Measurements from ENCODE around the gene ZNF423. TPM values are rescaled to one million over a fixed set of nuclear protein-coding genes. Genes with fewer than 3 reads are reported as not detected.
"Not testable (repeated sequence)": the region's sequence is repeated elsewhere in the genome, so short reads cannot be mapped to it uniquely, and the experiment has no call there.

Gene ZNF423
- total RNA-seq, 1 experiment from 2014 or later: 0.97 TPM

DNA sequence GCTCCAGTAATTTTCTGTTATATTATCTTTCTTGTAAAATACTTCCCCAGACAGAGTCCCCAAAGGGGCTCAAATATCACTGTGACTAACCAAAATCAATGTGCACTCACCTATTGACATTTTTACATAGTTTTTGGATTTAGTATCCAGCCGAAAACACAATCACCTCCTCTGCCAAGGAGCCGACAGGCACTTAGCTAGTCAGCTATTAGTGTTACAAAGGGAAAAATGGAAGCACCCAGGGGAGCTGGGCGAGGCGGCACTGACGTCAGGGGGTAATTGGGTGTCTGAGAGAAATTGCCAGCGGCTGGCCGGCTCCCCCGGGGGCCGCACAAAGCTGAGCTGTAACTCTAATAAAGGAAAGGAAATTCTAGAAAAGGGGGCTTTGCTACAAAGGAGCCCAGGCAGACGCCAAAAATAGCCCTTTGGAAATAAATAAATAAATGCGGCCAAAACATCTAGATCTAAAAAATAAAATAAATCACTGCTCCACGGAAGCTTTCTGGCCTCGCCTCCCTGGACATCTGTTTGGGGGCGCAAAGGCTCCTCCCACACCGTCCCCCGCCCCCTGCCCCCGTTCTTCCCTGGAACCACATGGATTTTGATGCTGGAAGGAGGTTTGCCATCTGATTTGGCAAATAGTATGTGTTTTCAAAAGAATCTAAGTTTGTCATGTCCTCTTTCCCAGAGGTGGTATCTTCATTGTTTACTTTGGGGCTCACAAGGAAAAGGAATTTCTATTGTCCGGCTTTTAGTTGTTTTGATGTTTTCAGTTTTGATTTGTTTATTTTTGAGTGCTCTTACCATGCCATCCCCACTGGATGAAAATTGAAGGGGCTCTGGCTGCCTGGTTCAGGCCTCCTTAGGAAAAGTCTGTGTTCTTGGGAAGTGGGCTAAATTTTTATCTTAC is 156.7 kb downstream of the ZNF423 start:
- peak; percentile 38 for DNase-seq (ENCODE audit: low spot score)

DNA sequence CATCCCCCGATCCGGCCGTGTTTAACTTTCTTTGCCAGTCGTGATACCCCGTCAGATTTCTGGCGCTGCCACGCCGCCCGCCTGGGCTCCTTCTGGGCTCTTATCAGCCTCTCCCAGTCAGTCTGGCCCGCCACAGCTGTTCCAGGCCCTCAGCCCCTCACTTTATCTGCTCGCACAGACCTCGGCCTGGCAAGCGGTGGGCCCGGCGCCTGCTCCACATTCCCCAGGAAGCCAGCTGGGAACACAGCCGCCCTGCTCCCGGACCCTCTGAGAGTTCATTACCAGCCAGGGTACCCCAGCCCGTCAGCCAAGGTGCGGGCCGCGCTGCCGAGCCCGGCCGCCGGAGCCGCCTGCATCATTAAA is 157.5 kb downstream of the ZNF423 start:
- DNase-seq (ENCODE audit: low spot score): no peak

DNA sequence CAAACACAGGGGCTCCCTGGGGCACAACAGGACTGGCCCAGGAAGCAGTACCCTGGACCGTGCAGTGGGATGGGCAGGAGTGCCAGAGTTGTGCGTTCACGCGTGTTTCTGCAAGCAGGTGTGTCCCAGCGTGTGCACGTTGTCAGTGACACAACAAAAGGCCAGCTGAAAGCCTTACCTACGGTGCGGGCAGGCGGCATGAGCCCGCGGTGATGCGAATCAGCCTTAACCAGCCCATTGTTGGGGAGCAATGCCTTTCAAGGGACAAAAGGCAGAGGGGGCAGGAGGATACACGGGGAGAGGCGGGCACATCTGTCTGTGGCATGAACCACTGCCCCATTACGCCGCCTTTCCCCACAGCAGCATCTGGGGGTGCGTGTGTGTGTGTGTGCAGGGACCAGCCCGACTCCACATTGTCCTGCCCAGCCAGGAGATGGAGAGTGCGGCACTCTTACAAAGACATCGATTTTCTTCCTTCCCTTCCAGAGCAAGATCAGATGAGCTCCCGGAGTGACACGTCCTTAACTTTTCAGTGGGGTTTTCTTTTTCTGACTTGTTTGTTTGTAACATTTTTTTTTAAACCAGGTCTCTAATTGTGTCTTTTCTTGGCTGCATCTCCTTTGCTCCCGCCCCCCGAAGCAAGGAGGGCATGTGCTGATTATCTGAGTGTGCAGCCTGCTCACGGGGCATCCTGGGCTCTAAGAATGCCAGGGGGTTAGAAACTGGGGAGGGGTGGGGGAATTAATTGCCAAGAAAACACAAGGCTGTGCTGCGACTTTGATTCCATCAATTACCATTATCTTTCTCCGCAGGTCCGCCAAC is 158.1 kb downstream of the ZNF423 start:
- no peak for DNase-seq (ENCODE audit: low spot score)

DNA sequence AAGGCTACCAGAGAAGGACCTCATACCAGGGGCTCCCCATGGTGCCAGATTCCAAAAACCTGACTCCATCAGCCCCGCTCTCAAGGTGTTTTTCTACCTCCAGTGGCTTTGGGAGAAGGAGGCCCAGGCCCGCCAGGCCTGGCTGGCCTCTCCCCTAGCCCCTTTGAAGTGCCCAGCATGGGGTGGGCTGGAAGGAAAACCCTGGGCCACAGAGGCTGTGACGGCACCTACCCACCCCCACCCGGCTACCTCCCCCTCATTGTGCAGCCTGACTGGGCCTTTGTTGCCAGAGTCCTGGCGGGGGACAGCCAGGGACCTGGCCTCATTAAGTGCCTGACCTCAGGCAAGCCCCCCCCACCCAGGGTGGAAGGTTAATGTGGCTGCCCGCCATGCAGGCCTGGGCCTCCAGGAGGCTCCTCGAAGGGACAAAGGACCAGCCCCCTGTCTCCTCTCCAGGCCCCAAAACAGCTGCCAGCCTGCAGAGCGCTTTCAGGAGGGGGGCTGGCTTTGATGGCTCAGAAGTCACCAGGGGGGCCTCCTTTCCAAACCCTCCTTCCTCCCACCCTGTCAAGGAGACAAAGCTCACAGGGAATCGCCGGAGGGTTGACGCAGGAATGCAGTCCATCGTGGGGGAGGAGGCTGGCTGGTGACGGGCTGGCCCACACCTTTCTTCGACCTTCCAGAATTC is 159.4 kb downstream of the ZNF423 start:
- DNase-seq (ENCODE audit: low spot score): no peak

DNA sequence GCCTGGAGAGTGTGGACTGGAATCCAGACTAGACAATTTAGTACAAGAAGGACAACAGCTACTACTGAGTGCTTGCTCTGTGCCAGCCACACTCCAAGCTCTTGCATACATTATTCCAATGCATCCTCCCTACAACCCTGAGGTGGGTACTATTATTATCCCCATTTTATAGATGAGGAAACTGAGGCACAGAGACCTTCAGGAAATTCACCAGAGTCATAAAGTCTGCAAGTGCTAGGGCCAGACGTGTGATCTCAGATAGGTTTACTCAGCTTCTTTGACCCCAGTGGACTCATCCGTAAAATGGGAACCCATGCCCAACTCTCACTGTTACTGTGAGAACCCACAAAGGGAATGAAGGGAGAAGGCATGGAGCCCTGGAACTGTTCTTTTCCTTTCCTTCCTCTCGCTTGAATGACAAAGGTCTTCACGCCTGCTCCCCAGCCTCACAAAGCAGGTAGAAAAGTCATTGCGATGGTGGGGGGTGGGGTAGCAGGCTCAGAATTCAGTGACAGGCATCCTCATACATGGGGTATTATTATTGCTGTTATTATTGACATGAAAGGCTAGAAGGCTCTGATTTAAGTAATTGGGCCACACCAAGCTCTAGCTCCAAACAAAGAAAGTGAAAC is 160.0 kb downstream of the ZNF423 start:
- DNase-seq (ENCODE audit: low spot score): no peak

DNA sequence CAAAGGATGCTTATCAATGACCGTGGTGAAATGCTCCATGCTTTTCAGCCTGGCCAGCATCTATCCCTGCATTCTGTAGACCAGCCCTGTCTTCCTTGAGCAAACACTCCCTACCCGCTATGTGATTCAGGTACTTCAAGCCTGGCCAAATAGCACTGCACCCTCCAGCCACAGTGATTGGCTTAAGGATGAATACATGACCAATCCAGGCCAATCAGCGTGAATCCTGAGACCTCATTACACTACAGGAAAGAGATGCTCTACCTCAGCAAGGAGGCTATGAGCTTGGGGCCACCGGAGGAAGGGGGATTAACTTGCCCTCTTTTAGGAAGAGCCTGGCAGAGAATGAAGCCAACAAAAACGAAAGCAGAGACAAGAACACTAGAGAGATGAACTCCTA is 162.5 kb downstream of the ZNF423 start:
- no peak for DNase-seq (ENCODE audit: low spot score)

DNA sequence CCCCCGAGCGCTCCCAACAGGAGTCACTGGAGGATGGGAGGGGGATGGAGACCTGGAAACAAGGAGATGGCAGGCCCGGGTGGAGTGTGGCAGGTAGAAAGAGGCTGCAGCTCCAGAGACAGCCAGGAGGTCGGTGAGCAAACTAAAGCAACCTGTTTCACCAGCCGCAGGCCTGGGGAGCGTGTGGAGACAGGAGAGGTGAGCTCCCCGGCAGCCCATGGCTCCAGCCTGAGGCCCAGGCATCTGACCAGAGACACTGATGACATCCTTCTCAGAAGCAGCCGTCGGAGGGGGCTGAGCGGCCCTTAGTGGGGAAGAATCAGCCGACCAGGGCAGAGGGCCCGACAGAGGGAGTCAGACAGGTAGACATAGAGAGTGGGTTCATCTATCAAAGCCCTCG is 165.1 kb downstream of the ZNF423 start:
- DNase-seq (ENCODE audit: low spot score): no peak

DNA sequence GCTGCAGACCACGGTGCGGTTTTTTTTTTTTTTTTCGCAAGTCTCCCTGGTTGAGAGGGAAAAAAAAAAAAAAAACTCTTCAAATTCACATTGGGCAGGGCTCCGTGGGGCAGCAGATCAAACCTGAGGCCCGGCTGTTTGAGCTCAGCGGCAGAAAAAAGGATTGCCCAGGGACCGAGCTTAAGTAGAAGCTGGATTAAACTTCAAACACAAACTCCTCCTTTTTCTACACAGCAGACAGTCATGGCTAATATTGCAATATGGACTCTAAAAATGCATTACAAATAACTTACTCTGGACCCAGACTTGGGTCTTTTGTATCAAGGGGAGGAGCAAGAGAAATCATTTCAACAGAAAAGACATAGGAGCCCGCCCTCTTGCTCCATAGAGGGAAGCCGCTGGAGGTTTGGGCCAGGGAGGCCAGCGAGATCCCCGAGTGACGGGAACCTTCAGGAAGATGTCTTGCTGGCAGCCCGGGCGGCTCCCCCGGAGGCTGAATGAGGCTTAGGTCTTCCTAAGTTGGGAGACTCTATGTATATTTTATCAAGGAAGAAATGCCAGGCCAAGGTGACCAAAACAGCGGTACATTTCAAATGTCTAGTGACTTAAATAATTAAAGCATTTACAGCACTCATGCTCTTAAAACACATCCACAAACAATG is 167.7 kb downstream of the ZNF423 start:
- DNase-seq (ENCODE audit: low spot score): no peak

DNA sequence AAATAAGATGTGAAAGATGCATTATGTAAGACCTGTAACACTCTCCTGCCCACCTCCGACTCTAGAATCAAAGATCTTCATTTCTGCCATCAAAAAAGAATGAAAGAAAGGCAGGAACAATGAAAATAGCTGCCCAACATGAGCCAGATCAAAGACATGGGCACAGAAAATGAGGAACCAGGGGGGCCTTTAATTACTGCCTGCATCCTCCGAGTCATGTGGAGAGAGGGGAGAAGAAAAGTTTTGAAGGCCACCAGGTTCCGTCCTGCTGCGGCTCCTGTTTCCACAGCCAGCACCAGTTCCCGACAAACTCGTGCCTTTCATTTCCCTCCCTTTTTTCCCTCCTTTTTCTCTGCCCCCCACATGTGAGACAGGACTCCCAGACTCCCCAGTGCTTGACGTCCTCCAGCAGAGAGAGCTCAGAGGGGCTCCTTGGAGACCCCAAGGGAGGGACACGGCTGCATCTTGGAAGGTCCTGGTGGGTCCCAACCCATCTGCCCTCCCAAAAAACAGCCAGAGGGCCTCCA is 168.4 kb downstream of the ZNF423 start:
- DNase-seq (ENCODE audit: low spot score): no peak

DNA sequence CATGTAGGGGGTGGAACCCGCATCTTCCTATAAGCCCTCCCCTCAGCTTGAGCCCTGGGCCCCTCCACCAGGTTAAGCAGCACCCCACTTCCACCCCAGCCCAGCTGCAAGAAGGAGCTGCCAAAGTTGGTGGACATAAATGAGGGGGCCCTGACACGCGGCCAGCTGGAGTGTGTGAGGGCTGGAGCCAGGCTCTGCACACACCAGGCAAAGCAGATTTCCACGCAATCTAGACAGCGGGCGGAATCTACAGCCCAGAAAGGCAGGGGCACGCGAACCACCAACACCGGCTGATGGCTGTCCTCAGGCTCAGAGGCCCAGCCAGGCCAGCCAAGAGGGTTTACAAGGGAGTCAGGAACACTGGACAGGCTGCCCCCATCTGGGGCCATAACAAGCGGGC is 171.2 kb downstream of the ZNF423 start:
- DNase-seq (ENCODE audit: low spot score): no peak

DNA sequence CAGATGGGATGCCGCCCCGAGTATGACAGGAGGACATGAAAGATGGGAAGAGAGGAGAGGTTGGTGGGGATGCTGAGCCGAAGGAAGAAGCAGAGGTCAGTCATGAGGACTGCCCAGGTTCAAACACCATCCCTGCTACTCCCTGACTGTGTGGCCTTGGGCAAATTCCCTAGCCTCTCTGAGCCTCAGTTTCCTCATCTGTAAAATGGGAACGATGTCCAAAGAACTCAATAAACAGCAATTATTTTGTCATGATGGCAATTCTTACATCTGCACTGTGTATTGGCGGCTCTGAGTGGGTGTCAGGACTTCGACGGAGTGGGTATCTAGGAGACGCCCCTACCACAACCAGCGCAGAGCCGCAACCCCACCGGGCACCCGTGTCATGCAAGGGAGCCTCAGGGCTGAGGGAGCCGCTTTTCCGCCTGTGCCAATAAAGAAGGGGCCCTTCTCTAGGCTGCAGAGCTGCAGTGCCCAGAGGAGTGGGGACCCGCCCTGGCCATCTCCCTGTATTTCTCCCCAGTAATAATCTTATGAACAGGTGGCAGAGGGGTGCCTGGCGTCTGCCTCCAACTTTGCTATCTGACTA is 173.2 kb downstream of the ZNF423 start:
- no peak for DNase-seq (ENCODE audit: low spot score)

DNA sequence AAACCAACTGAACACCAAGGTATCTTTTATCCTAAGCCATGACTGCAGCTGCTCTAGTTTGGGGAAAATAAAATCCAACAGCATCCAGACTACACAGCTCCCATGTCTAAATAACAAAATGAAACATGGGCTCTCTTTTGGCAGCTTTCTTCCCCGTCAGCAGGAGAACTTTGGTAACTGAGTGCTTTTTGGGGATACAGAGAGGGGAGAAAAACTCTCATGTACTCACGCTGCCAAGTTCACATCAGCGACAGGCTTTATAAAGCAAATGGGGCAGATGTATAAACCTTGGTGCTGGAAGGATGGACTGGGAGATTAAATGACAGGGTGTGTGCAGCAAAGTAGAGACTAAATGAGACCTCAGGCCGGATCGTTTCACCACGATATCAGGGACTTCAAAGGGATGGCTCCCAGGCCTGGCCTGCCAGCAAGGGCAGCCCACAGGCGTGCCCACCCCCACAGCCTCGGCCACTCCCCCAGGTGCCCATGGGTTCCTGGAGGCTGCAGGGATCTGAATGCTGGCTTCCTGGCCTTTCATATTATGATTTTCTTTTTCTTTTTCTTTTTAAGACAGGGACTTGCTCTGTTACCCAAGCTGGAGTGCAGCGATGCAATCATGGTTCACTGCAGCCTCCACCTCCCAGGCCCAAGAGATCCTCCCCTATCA is 174.6 kb downstream of the ZNF423 start:
- DNase-seq (ENCODE audit: low spot score): no peak

DNA sequence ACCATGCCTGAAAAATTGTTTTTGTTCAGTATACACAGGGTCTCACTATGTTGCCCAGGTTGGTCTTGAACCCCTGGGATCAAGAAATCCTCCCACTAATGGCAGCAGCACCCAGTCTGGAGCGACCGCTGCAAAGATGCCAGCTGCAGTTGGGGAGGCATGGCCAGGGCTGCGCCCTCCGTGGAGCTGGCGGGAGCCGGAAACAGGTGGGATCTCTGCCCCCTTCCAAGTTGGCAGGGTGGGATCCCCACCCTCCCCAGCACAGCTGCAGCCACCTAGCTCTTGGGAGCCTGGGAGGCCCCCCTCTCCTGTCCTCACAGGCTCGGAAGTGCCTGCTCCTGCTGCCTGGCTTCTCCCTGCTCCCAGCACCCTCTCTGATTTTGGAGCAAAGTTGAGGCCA is 176.8 kb downstream of the ZNF423 start:
- no peak for DNase-seq (ENCODE audit: low spot score)

DNA sequence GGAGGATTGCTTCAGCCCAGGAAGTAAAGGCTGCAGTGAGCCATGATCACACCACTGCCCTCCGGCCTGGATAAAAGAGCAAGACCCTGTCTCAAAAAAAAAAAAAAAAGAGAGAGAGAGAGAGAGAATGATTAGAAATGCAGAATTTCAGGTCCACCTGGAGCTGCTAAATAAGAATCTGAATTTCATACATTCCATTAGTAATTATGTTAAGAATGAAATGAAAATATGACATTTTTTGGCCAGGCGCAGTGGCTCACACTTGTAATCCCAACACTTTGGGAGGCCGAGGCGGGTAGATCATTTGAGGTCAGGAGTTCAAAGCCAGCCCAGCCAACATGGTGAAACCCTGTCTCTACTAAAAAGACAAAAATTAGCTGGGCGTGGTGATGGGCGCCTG is 178.3 kb downstream of the ZNF423 start:
- DNase-seq (ENCODE audit: low spot score): not testable (repeated sequence)

DNA sequence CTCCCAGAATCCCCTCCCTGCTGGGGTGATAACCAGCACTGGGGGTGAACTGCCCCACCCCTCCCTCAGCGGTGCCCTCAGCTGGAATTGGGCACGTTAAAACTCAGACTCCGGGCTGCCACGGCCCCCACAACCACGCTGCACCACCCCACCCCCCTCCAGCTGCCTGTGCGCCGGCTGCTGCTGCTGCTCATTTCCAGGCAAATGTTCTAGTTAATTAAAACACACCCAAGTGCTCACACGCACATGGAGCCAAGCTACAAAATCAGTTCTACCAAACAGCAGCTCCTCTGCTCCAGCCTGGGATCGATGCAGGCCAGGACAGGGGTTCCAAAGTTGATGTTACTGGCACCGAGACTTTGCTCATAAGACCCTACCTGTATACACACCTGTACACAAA is 180.5 kb downstream of the ZNF423 start:
- DNase-seq (ENCODE audit: low spot score): no peak

DNA sequence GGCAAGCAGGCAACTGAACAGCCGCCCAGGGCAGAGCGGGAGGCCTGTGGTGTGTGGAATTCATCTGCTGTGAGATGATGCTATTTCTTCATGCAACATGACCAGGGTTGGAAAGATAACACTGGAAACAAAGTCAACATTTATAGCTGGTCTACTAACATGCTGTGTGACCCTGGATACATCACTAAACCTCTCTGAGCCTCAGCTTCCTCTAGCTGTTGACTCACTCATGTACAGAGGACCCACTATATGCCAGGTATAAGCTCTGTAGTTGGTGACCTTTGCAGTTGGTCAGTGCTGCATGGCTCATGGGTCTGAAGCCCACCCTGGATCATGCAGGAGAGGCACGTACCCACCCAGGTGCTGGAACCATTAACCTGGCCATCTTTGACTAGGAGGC is 180.9 kb downstream of the ZNF423 start:
- DNase-seq (ENCODE audit: low spot score): no peak

DNA sequence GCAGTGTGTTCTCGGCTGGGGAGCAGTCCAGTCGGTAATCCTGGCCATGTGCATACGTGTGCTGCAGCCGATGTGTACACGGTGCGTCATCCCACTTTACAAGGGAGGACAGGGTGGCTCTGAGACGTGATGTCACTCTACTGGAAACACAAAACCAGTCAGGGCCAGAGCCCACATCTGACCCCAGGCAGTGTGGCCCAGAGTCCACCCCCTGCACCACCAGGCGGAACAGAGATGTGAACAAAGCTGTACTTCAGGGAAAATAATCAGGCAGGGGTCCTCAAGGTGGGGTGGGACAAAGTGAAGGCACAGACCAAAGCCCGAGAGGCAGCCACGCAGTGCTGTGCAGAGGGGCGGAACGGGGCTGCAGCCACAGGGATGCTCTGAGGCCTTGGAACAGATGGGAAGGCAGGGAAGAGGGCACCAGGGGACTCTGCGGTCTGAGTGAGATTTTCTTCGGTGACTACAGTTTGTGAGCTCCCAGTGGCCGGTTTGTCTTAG is 181.5 kb downstream of the ZNF423 start:
- peak; percentile 11 for DNase-seq (ENCODE audit: low spot score)

DNA sequence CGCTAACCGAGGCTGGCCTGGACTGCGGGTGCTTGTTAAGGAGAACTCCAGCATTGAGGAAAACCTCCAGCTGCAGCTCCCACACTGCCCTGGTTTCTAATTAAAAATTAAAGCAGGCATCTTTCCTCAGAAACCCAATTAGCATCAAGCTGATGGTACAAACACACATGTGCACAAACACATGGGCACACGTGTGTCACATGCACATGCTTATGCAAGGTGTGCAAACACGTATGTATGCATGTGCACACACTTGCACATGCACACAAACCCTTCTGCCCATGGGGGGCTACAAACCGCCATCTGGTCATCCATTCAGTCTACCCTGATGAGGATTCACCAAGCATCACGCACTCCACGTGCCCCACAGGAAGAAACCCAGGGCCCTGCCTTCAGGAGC is 182.5 kb downstream of the ZNF423 start:
- DNase-seq (ENCODE audit: low spot score): no peak

DNA sequence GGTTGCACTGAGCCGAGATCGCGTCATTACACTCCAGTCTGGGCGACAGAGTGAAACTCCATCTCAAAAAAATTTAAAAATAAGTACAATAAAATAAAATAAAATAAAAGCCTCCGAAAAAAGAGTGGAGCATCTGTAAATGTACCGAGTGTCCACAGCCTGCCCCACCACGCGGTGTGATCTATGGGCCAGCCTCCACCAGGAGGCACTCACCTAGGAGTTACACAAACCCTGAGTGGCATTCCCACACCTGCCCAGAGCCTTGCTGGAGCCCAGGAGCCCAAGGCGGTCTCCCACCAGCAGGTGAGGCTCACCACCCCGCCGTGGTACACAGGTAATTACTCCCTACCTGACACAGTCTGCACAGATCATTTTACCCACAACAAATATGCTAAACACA is 183.2 kb downstream of the ZNF423 start:
- DNase-seq (ENCODE audit: low spot score): no peak

DNA sequence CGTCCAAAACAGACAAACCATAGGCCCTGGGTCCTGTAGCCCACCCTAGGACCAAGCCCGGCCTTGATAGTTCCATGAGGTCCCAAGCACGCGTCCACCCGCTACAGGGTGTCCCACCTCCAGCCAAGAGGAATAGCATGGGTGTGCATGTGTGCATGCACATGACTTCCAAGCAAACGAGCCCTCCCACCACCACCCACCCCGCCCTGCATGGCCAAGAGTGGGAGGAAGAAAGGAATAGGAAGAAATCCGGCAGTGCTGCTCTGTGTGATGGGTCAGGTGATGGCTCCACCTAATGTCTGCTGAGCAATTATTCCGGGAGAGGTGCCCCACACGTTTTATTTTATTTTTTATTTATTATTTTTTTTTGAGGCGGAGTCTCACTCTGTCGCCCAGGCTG is 184.6 kb downstream of the ZNF423 start:
- no peak for DNase-seq (ENCODE audit: low spot score)
